ENCODE results near the gene JAM3. TPM values are rescaled to one million over a fixed set of nuclear protein-coding genes. Genes with fewer than 3 reads are reported as not detected.
"Not testable (repeated sequence)": the region's sequence is repeated elsewhere in the genome, so short reads cannot be mapped to it uniquely, and the experiment has no call there.

Gene JAM3
- total and polyA plus RNA-seq, 2 donors (not counting 1 experiment from before 2014, with no cell fraction given), result 44.1 to 85.7 TPM

DNA sequence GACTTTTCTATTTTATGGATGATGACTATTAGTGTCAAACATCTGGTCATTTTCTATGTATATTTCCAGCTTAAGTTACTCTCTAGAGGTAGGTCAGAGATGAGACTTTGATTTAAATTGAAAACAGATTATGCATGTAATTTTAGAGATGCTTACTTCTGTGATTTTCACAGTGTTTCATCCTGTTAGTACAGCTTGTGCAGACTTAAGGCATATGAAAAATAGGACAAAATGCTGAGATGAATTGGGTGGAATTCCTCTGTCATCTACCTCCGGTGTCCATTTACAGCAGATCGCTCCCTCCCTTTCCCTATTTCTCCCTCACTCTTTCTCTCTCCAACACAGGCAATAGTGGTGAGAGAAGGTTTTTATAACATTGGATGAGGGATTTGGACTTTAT is 14.1 kb downstream of the JAM3 start:
- no peaks in the 10 kb centered on the region for H3K36me3 ChIP-seq (ENCODE audit: control insufficient read depth, insufficient read depth, low read length)
- no peak for DNase-seq (ENCODE audit: low read depth in 2 of 2)
- no peaks in the 10 kb centered on the region for H3K79me2 ChIP-seq (ENCODE audit: control insufficient read depth, insufficient read depth, low read length)
- H3K4me2 ChIP-seq (ENCODE audit: extremely low read depth, insufficient read depth, low read length), result no peak overlapping the region
- H3K27me3 ChIP-seq (ENCODE audit: control insufficient read depth, insufficient read depth, low read length), result no peaks in the 10 kb centered on the region
- no peak overlapping the region for H3K9ac ChIP-seq (ENCODE audit: insufficient read depth, low read length)
- H3K27ac ChIP-seq (ENCODE audit: insufficient read depth, low read length), result no peak overlapping the region
- H4K20me1 ChIP-seq (ENCODE audit: control insufficient read depth, extremely low read depth, insufficient read depth, low read length), result no peaks in the 10 kb centered on the region
- no peak overlapping the region for H2AFZ ChIP-seq (ENCODE audit: low read length)
- TF ChIP-seq EZH2 (IDR thresholded peaks at IDR 0.05; ENCODE audit: low read length, missing control alignments), result no peak
- TF ChIP-seq, protein P1, sequence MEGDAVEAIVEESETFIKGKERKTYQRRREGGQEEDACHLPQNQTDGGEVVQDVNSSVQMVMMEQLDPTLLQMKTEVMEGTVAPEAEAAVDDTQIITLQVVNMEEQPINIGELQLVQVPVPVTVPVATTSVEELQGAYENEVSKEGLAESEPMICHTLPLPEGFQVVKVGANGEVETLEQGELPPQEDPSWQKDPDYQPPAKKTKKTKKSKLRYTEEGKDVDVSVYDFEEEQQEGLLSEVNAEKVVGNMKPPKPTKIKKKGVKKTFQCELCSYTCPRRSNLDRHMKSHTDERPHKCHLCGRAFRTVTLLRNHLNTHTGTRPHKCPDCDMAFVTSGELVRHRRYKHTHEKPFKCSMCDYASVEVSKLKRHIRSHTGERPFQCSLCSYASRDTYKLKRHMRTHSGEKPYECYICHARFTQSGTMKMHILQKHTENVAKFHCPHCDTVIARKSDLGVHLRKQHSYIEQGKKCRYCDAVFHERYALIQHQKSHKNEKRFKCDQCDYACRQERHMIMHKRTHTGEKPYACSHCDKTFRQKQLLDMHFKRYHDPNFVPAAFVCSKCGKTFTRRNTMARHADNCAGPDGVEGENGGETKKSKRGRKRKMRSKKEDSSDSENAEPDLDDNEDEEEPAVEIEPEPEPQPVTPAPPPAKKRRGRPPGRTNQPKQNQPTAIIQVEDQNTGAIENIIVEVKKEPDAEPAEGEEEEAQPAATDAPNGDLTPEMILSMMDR (conservative IDR thresholded peaks at IDR 0.05 in 1 of 2, IDR thresholded peaks at IDR 0.05 in 1 of 2; ENCODE audit: low read depth in 1 of 2, low read length in 2 of 2), result no peak
- no peak overlapping the region for H3K4me3 ChIP-seq (replicated peaks in 1 of 4; ENCODE audit: control extremely low read depth in 1 of 4, insufficient read depth in 1 of 4, low read depth in 3 of 4, low read length in 4 of 4)
- no peaks in the 10 kb centered on the region for H3K4me1 ChIP-seq (ENCODE audit: control insufficient read depth, extremely low read depth, insufficient read depth, low read length)
- H3K9me3 ChIP-seq (ENCODE audit: control insufficient read depth, insufficient read depth, low read depth, low read length), result no peaks in the 10 kb centered on the region

DNA sequence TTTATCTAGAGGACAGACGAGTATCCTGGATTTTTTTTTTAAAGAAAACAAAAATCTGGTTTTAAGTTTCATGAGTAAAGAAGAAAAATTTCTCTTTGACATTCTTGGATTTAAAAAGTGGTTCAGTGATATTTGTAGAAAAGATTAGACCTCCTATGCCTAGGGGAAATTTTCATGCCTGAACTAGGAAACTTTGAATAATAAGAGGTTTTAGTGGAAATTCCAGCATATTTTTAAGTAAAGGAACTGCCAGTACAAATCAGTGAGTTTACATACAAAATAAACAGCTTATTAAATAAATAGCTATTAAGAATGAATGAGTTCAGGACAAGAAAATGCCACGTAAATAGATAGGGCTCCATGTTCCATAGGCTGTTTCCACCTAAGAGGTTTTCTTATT is 17.5 kb downstream of the JAM3 start:
- Histone ChIP-seq H3K27ac (ENCODE audit: insufficient read depth, low read length) (no peak overlapping the region), H4K20me1 (ENCODE audit: control insufficient read depth, extremely low read depth, insufficient read depth, low read length) (no peaks in the 10 kb centered on the region), H3K27me3 (ENCODE audit: control insufficient read depth, insufficient read depth, low read length) (no peaks in the 10 kb centered on the region), H3K4me1 (ENCODE audit: control insufficient read depth, extremely low read depth, insufficient read depth, low read length) (no peaks in the 10 kb centered on the region), H3K9ac (ENCODE audit: insufficient read depth, low read length) (no peak overlapping the region), H3K9me3 (ENCODE audit: control insufficient read depth, insufficient read depth, low read depth, low read length) (no peaks in the 10 kb centered on the region), H3K4me3 (replicated peaks in 1 of 4; ENCODE audit: control extremely low read depth in 1 of 4, insufficient read depth in 1 of 4, low read depth in 3 of 4, low read length in 4 of 4) (no peak overlapping the region), H2AFZ (ENCODE audit: low read length) (no peak overlapping the region), H3K79me2 (ENCODE audit: control insufficient read depth, insufficient read depth, low read length) (peaks cover 1% of the 10 kb centered on the region), H3K4me2 (ENCODE audit: extremely low read depth, insufficient read depth, low read length) (no peak overlapping the region), H3K36me3 (ENCODE audit: control insufficient read depth, insufficient read depth, low read length) (no peaks in the 10 kb centered on the region)
- TF ChIP-seq EZH2 (IDR thresholded peaks at IDR 0.05; ENCODE audit: low read length, missing control alignments), result no peak
- TF ChIP-seq, protein P1 (conservative IDR thresholded peaks at IDR 0.05 in 1 of 2, IDR thresholded peaks at IDR 0.05 in 1 of 2; ENCODE audit: low read depth in 1 of 2, low read length in 2 of 2), result no peak
- no peak for DNase-seq (ENCODE audit: low read depth in 2 of 2)

DNA sequence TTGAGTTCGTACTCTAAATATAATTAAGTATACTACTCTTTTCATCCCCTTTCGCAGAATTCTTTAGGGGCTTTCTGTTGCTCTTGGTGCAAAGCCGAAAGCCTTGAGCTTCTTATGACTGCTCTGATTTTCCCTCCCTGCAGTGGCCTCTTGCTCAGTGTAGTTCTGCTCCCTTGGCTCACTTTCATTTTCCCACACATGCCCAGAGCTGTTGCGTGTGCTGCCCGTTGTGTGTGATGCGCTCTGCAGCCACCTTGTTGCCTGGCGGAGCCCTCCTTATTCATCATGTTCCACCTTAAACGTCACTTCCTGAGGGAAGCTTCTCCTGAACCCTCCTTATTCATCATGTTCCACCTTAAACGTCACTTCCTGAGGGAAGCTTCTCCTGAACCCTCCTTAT is 23.1 kb downstream of the JAM3 start:
- H4K20me1 ChIP-seq (ENCODE audit: control insufficient read depth, extremely low read depth, insufficient read depth, low read length); H3K4me3 ChIP-seq (replicated peaks in 1 of 4; ENCODE audit: control extremely low read depth in 1 of 4, insufficient read depth in 1 of 4, low read depth in 3 of 4, low read length in 4 of 4): not testable (repeated sequence)

More for the DNA sequence above, 23.1 kb downstream of the JAM3 start:
- H3K36me3 ChIP-seq (ENCODE audit: control insufficient read depth, insufficient read depth, low read length); DNase-seq (ENCODE audit: low read depth in 2 of 2); H3K9ac ChIP-seq (ENCODE audit: insufficient read depth, low read length); H3K79me2 ChIP-seq (ENCODE audit: control insufficient read depth, insufficient read depth, low read length); H3K4me2 ChIP-seq (ENCODE audit: extremely low read depth, insufficient read depth, low read length); H3K27ac ChIP-seq (ENCODE audit: insufficient read depth, low read length); H3K9me3 ChIP-seq (ENCODE audit: control insufficient read depth, insufficient read depth, low read depth, low read length); H2AFZ ChIP-seq (ENCODE audit: low read length); H3K4me1 ChIP-seq (ENCODE audit: control insufficient read depth, extremely low read depth, insufficient read depth, low read length); H3K27me3 ChIP-seq (ENCODE audit: control insufficient read depth, insufficient read depth, low read length): not testable (repeated sequence)
